Measurements from ENCODE around the gene RMND5B. TPM values are rescaled to one million over a fixed set of nuclear protein-coding genes. Genes with fewer than 3 reads are reported as not detected.

Gene RMND5B
- total and polyA plus RNA-seq, 2 of the 13 experiments (the other 11 are each of a cell fraction or from before 2014, with no cell fraction given) = 18.6 to 20.4 TPM

GRCh38 chr5:178130576-178131445, at the start of gene RMND5B (continued):
- peak; percentile 58; the same call in 1 of the 2 replicates for TF ChIP-seq RAD21 (CRISPR knock-in tag; IDR thresholded peaks at IDR 0.05)
- TF ChIP-seq ZSCAN30 (CRISPR knock-in tag; IDR thresholded peaks at IDR 0.05) = no peak
- TF ChIP-seq, protein P1, sequence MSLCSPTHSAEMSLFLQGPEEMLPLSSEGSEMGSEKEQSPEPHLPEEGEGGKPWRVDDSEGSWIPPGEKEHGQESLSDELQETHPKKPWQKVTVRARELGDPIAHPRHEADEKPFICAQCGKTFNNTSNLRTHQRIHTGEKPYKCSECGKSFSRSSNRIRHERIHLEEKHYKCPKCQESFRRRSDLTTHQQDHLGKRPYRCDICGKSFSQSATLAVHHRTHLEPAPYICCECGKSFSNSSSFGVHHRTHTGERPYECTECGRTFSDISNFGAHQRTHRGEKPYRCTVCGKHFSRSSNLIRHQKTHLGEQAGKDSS (CRISPR knock-in tag; IDR thresholded peaks at IDR 0.05; ENCODE audit: borderline replicate concordance, low read depth) = peak; percentile 88
- TF ChIP-seq ZNF619 (CRISPR knock-in tag; IDR thresholded peaks at IDR 0.05) = no peak
- 0 out of 2 replicates have a peak, but pooled peaks have one; percentile 42 for TF ChIP-seq ZNF775 (CRISPR knock-in tag; IDR thresholded peaks at IDR 0.05; ENCODE audit: borderline replicate concordance)
- no peak for TF ChIP-seq ZNF850 (CRISPR knock-in tag; conservative IDR thresholded peaks at IDR 0.05)
- TF ChIP-seq ZMAT5 (CRISPR knock-in tag; IDR thresholded peaks at IDR 0.05; ENCODE audit: borderline replicate concordance, low read depth) = no peak
- no peak for TF ChIP-seq ZNF660 (CRISPR knock-in tag; IDR thresholded peaks at IDR 0.05; ENCODE audit: borderline replicate concordance, low read depth)
- TF ChIP-seq, protein P2, sequence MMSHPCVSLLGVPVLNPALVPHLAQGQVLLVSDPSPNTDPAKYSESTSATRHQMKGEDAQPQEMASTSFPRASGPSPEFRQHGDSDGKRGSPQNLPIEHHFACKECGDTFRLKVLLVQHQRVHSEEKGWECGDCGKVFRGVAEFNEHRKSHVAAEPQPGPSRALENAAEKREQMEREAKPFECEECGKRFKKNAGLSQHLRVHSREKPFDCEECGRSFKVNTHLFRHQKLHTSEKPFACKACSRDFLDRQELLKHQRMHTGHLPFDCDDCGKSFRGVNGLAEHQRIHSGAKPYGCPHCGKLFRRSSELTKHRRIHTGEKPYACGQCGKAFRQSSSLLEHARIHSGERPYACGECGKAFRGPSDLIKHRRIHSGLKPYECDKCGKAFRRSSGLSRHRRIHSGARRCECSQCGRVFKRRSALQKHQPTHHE (CRISPR knock-in tag; IDR thresholded peaks at IDR 0.05; ENCODE audit: borderline replicate concordance) = peak; percentile 55; the same call in 1 of the 2 replicates
- TF ChIP-seq KLF15 (CRISPR knock-in tag; IDR thresholded peaks at IDR 0.05; ENCODE audit: borderline replicate concordance) = no peak
- TF ChIP-seq ZKSCAN5 (CRISPR knock-in tag; IDR thresholded peaks at IDR 0.05) = no peak
- 0 out of 2 replicates have a peak, but pooled peaks have one; percentile 67 for TF ChIP-seq CENPT (CRISPR knock-in tag; IDR thresholded peaks at IDR 0.05; ENCODE audit: low read depth)
- no peak; the same call in 1 of the 2 replicates for TF ChIP-seq DMAP1 (CRISPR knock-in tag; IDR thresholded peaks at IDR 0.05)
- TF ChIP-seq SIX4 (CRISPR knock-in tag; IDR thresholded peaks at IDR 0.05) = no peak; the same call in 1 of the 2 replicates
- TF ChIP-seq SRF (IDR thresholded peaks at IDR 0.05; ENCODE audit: low read depth, low read length) = no peak
- peak; percentile 74; the same call in 1 of the 2 replicates for TF ChIP-seq ARNTL (CRISPR knock-in tag; IDR thresholded peaks at IDR 0.05)
- TF ChIP-seq FOXK2 (IDR thresholded peaks at IDR 0.05) = peak; percentile 58; the same call in 1 of the 2 replicates
- 0 out of 2 replicates have a peak, but pooled peaks have one; percentile 38 for TF ChIP-seq HOXA9 (CRISPR knock-in tag; IDR thresholded peaks at IDR 0.05; ENCODE audit: borderline replicate concordance)
- TF ChIP-seq HOXD1 (CRISPR knock-in tag; IDR thresholded peaks at IDR 0.05) = peak; percentile 20; the same call in 1 of the 2 replicates
- no peak for TF ChIP-seq SRSF9 (IDR thresholded peaks at IDR 0.05; ENCODE audit: borderline replicate concordance, insufficient read depth, low read depth, low read length, poor library complexity, severe bottlenecking)
- TF ChIP-seq ZNF883 (CRISPR knock-in tag; IDR thresholded peaks at IDR 0.05; ENCODE audit: not compliant biosample characterization) = peak; percentile 6
- TF ChIP-seq ZFYVE20 (CRISPR knock-in tag; IDR thresholded peaks at IDR 0.05; ENCODE audit: borderline replicate concordance, low read depth) = no peak
- TF ChIP-seq ZNF446 (CRISPR knock-in tag; IDR thresholded peaks at IDR 0.05) = no peak
- TF ChIP-seq POLR2A (IDR thresholded peaks at IDR 0.05; ENCODE audit: insufficient read depth in 1 of 2, low read depth in 2 of 2, low read length in 2 of 2) = peak; percentile 55 to 72
- TF ChIP-seq, protein P3, sequence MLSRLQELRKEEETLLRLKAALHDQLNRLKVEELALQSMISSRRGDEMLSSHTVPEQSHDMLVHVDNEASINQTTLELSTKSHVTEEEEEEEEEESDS (CRISPR knock-in tag; IDR thresholded peaks at IDR 0.05; ENCODE audit: borderline replicate concordance) = no peak
- TF ChIP-seq ZNF777 (CRISPR knock-in tag; IDR thresholded peaks at IDR 0.05) = peak; percentile 56; the same call in 1 of the 2 replicates
- no peak for TF ChIP-seq RFXAP (CRISPR knock-in tag; IDR thresholded peaks at IDR 0.05; ENCODE audit: borderline replicate concordance)
- no peak for TF ChIP-seq ZNF143 (CRISPR knock-in tag; IDR thresholded peaks at IDR 0.05)

Data from HepG2 (cell line).